Measurements from ENCODE around the gene MB21D2.
"Not testable (repeated sequence)": the region's sequence is repeated elsewhere in the genome, so short reads cannot be mapped to it uniquely, and the experiment has no call there.

The MB21D2 gene

GRCh38 chr3:192812743-192813383 is 104.8 kb downstream of the MB21D2 start:
- no peak for DNase-seq (ENCODE audit: low read depth in 1 of 2, low spot score in 1 of 2)

- DNase-seq (ENCODE audit: low read depth in 1 of 2, low spot score in 1 of 2), result no peak
Observed at GRCh38 chr3:192805711-192806110, 111.9 kb downstream of the MB21D2 start.

- no peak for DNase-seq (ENCODE audit: low read depth in 1 of 2, low spot score in 1 of 2)
Observed at GRCh38 chr3:192804502-192804901, 113.2 kb downstream of the MB21D2 start.

- DNase-seq (ENCODE audit: low read depth in 1 of 2, low spot score in 1 of 2), result no peak
Observed at GRCh38 chr3:192802957-192803899, 114.4 kb downstream of the MB21D2 start.

GRCh38 chr3:192801985-192802384 is 115.7 kb downstream of the MB21D2 start:
- DNase-seq (ENCODE audit: low read depth in 1 of 2, low spot score in 1 of 2), result no peak

- DNase-seq (ENCODE audit: low read depth in 1 of 2, low spot score in 1 of 2), result no peak
Observed at GRCh38 chr3:192799721-192800120, 117.9 kb downstream of the MB21D2 start.

- DNase-seq (ENCODE audit: low read depth in 1 of 2, low spot score in 1 of 2), result no peak
Observed at GRCh38 chr3:192795021-192795420, 122.6 kb downstream of the MB21D2 start.

- DNase-seq (ENCODE audit: low read depth in 1 of 2, low spot score in 1 of 2), result no peak
Observed at GRCh38 chr3:192794216-192794615, 123.4 kb downstream of the MB21D2 start.

- not testable (repeated sequence) for DNase-seq (ENCODE audit: low read depth in 1 of 2, low spot score in 1 of 2)
Observed at GRCh38 chr3:192788816-192789515, 128.7 kb downstream of the MB21D2 start.

GRCh38 chr3:192778508-192778907 is 139.1 kb downstream of the MB21D2 start:
- no peak for DNase-seq (ENCODE audit: low read depth in 1 of 2, low spot score in 1 of 2)

- not testable (repeated sequence) for DNase-seq (ENCODE audit: low read depth in 1 of 2, low spot score in 1 of 2)
Observed at GRCh38 chr3:192774341-192774740, 143.3 kb downstream of the MB21D2 start.

- DNase-seq (ENCODE audit: low read depth in 1 of 2, low spot score in 1 of 2), result no peak
Observed at GRCh38 chr3:192772240-192772894, 145.3 kb downstream of the MB21D2 start.

GRCh38 chr3:192758654-192759053 is 159.0 kb downstream of the MB21D2 start:
- DNase-seq (ENCODE audit: low read depth in 1 of 2, low spot score in 1 of 2), result no peak

- DNase-seq (ENCODE audit: low read depth in 1 of 2, low spot score in 1 of 2), result no peak
Observed at GRCh38 chr3:192751148-192751547, 166.5 kb downstream of the MB21D2 start.

GRCh38 chr3:192750201-192750600 is 167.5 kb downstream of the MB21D2 start:
- DNase-seq (ENCODE audit: low read depth in 1 of 2, low spot score in 1 of 2), result no peak

GRCh38 chr3:192747746-192748145 is 169.9 kb downstream of the MB21D2 start:
- DNase-seq (ENCODE audit: low read depth in 1 of 2, low spot score in 1 of 2), result no peak

GRCh38 chr3:192747145-192747544 is 170.5 kb downstream of the MB21D2 start:
- DNase-seq (ENCODE audit: low read depth in 1 of 2, low spot score in 1 of 2), result no peak
